Hypothalamus (tissue), 51 donors: ENCODE results near the gene FDXR.

Experiments used
- DNase-seq, 51 donors: peaks; one replicate each; lab custom pipeline; 2025; lab: John Stamatoyannopoulos, UW

Gene FDXR

DNA sequence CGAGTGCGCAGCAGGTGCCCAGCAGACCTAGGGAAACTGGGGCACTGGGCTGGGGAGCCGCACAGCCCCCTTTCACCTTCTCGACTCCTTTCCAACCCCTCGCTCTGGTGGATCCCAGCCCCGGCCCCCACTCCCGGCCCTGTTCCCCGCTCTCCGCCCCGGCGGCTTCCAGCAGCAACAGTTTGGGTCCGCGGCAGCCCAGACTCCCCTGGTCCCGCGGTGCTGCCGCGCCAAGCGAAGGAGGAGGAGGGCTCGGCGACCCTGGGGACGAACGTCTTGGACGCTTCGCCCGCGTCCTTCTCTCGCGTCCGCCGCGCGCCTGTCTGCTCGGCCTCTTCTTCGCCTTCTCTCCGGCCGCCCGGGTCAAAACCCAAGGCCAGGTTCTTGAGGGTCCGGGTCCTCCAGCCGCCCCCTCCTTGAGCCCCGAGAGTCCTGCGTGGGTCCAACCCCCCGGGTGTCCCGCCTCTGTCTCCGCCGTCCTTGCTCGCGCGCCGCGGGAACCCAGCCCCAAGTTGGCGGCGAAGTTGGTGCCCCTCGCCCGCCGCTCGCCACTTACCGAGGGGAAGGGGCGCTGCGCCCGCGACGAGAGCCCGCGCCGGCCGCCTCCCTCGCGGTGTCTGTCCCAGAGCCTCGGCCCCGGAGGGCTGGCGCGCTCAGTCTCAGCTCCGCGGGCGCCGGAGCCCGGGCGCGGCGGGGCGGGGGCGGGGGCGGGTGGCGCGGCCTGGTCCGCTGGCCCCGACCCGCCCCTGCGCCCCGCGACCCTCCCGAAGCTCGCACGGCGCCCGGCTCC lies 11.7 kb downstream of the FDXR start:
- DNase-seq = no peak

DNA sequence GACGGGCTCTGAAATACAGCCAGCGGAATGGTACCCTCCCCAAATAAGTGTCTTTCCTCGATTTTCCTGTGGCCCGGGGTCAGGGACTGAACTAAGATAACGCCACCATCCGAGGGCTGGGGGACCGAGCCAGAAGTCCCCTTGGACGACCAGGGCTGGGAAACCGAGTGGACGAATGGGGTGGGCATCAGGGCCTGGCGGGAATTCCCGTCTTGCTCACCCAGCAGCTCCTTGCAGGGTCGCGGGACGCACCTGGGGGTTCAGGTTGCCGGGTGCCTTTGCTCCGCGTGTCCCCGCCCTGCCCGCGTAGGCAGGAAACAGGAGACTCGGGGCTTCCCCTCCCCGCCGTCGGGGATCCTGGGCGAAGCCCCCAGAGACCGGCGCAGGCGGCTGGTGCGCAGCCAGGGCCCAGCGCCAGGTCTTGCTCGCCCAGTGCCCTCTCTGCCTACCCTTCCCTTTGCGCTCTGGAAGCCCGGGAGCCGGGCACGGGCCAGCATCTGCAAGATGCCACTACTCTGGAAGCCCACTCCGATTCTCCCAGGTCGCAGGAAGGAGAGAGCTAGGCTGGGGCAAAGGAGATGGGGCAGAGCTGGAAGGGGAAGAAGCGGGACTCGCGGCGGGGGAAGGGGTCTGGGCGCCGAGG lies 12.4 kb downstream of the FDXR start:
- peak in 3 of 51 donors; percentile 4 to 36 (median 23) for DNase-seq

DNA sequence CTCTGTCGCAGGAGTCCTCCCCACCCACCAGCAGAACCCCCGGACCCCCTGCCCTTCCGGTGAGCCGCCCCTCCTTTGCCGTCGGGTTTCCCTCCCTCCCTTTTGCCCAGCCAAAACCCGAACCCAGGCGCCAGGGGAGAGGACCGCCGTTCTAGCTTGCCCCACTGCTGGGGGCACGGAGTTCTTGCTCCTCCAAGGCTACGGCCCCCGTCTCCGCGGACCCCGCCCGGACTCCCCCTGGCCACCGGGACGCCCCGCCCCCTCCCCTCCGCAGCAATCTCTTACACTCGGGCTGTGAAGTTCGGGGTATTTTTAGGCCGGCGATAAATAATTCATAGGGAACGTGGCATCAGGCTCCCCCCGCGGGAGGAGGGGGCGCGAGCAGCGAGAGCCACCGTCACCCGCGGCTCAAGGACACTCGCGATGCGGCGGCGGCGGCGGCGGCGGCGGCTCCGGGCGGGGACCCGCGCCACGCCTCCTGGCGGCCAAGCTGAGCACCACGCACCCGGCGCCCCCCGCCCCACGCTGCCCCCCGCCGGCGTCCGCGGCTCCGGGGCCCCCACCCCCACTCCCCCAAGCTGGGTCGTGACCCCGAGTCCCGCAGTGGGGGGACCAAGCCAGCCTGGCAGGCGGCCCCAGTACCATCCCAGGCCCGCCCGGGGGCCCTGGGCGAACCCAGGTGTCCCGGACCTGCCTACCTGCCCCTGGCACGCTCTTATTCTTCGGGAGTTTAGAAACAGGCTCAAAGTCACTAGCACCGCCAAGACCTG lies 13.2 kb downstream of the FDXR start, which contains the start of gene GRIN2C:
Gene GRIN2C, minus strand, starts transcription at position 427 of the 770 bp plus-strand sequence. CDS start 4,793 bp downstream, outside the sequence.
- DNase-seq = peak in 4 of 51 donors; percentile 8 to 41 (median 16)

DNA sequence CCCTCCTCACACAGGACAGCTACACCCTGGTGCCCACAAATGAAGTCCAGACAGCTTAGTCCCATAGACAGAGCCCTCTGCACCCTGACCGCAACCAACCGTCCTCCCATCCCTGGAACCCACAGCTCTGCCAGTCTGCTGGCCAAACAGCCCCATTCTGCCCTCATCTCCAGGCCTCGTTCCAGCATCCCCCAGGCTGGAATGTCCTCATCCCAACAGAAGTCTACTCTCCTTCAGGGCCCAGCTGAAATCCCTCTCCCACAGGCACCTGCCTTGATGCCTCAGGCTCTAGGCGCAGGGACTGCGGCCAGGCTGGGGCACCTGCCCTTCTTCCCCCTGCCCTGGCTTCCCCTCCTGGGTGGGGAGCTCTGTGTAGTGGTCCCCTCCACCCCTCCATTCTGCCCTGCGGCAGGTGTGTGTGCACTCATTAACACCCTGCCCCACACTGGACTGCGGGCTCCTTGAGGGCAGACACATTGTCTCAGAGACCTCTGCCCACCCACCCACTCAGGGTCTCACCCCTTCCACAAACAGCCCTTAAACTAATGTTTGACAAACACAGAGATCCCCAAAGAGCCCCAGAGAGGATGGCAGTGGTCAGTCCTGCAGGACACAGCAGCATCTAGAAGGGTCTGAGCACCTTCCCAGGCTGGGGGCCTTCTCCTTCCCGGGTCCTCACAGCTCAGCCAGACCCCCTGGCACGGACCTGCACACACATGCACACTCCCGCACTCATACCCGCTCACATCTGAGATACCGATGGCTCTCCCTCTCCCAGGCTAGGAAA lies 13.9 kb downstream of the FDXR start:
- no peak for DNase-seq

DNA sequence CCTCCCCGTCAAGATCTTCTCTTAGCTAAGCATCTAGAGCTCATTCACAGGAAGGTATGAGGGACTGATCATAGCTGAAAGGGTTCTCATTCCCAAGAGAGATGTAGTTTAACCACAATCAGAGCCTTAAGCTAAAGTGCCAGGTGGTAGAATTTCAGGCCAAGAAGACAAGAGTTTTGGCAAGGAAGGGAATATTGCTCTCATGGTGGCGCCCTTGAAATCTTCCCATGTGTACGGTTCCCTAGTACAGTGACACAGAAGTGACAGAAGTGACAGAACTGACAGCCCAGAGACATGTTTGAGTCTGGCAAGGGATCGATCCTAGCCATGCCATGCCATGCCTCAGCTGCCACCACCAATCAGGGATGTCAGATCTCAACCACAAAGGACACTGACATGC lies 15.6 kb downstream of the FDXR start:
- DNase-seq = no peak

DNA sequence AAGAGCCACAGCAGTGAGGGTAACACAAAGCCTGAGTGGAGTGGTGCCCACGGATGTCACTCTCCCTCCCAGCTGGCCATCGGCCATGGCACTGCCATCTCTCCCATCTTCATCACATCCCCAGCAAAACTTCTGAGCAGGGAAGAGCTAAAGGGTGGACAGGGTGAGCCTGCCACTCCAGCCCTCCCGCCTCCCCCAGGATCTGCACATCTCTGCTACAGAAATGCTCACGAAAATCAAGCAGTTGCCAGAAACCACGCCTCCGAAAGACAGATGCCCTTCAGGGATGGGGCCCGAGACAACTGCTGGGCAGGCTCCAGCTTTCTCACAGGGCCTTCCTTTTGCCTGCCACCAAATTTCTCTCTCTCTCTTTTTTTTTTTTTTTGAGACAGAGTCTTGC lies 16.7 kb downstream of the FDXR start:
- DNase-seq = no peak

DNA sequence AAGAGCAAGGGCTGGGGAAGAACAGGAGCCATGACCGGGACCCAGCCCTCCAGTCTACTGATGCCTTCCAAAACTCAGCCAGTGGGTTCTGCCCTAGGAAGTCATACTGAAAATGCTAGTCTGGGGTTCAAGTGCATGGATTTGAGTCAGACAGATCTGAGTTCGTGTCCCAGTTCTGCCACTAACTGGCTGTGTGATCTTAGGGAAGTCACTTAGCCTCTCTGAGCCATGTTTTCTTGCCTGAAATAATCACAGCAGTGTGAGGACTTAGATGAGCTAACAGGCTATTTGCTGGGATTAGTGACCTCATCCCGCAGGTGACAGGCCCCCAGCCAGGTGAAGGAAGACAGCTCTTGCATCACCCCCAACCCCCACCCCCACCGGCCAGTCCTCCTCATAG lies 17.5 kb downstream of the FDXR start:
- DNase-seq = no peak

DNA sequence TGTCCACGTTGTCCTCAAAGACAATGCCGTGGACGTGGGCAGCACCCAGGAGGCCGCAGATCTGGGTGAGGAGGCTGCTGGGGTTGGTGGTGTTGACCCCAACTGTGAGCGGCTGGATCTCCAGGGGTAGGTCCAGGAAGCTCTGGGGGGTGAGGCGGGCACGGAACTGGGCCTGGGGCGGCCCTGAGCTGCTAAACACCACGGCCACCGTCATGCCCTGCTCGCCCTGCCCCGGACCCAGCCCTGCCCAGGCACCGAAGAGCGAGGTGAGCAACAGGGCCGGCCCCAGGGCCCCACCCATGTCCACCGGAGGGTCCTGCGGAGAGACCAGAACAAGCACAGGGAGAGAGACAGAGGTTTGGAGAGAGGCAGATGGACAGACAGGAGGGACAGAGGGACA lies 18.0 kb downstream of the FDXR start:
- no peak for DNase-seq

DNA sequence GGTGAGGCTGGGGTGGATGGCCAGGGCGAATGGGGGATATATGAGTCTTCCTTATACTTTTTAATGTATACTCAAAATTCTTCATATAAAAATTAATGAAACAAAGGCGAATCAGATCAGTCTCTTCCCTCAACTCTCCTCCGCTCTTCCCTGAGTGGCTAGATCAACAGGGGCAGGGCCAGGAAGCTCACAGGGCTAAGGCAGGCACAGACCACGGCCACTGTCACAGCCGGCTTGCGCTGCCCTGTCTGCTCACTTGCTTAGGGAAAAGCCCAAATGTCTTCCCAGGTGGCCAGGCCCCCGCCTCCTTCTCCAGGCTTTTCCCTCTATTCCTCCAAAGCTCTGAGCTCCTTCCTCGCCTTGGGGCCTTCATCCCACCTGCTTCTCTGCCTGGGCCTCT lies 19.1 kb downstream of the FDXR start:
- DNase-seq = no peak

DNA sequence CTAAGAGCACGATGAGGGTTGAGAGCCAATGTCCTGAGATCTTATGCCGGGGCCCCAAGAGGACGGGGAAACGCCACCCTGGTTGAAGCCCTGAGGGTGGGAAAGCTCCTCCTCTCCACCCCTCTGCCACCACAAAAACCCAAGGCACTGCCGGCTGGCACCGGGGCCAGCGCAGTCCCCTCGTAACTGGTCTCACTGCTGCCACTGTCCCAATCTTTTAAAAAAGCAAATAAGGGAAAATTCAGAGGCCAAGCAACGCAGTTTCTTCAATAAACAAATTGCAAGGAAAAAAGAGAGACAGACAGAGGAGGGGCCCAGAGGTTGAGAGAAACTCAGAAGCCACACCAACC lies 19.8 kb downstream of the FDXR start:
- DNase-seq = no peak

DNA sequence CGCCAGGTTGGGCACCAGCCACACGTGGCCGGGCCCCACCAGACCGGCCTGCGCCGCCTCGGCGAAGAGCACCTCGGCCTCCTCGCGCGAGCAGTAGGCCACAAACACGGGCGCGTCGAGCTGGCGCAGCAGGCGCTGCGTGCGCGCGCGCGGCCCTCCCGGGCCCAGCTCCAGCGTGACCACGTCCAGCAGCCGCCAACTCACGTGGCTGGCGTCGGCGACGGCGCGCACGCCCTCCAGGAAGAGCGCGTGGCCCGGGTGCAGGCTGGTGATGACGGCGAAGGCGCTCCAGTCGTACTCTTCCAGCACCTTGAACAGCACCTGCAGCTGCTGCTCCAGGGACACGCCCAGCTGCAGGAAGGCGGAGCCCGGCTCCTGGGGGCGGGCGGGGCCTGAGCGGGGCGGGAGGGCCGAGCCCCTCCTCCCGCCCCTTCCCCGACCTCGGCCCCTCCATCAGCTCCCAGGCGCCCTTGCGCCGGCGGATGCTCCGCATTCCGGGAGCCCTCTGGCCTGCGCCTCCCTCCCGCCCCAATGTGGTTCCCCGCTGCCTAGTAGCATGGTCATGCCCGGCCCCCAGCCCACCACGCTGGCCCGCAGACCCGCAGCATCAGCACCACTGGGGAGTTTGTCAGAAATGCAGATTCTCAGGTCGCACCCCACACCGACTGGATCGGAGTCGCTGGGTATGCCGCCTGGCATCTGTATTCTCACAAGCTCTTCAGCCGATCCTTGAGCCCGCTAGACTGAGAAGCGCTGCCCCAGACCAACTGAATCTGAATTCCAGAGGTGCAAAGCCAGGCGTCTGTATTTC lies 20.4 kb downstream of the FDXR start:
- DNase-seq = no peak

DNA sequence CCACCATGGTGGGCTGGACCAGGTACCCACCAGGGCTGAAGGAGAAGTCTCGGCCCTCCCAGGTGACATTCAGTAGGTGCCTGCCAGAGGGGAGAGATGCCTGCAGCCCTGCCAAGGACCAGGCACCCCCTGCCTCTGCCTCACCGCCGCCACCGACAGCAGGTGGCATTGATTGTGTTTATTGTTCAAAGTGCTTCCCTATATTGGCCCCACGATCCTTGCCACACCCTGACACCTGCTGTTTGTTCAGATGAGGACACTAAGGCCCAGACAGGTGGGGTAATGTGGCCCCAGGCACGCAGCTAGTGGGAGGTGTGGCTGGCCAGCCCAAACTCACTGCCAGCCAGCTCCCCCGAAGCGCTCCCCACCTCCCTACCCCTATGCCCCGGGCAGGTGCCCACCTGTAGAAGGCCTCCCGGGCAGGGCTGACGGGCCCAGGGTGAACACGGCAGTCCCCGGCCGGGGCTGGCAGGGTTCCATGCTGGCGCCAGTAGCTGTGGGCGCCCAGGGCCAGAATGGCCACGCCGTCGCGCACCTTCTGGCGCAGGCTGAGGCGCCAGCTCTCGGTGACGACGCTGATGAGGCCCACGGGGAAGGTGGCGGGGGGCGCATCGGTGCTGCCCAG lies 21.1 kb downstream of the FDXR start:
- DNase-seq = no peak

DNA sequence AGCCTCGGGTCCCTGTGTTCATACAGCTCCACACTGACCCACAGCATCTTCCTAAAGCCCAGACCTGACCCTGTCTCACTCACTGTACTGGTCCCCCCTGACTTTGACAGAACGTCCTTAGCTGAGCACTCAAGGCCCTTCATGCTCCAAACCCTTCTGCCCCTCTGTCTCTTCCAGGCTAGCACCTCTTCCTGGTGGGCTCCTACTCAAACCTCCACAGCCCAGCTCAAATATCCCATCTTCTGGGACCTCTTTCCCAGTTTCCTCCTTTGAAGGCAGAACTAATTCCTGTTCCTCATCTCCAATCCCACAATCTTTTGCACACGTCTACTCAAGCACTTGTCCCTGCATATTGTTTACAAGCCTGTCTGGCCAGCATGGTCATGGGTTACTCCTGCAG lies 21.9 kb downstream of the FDXR start:
- no peak for DNase-seq

DNA sequence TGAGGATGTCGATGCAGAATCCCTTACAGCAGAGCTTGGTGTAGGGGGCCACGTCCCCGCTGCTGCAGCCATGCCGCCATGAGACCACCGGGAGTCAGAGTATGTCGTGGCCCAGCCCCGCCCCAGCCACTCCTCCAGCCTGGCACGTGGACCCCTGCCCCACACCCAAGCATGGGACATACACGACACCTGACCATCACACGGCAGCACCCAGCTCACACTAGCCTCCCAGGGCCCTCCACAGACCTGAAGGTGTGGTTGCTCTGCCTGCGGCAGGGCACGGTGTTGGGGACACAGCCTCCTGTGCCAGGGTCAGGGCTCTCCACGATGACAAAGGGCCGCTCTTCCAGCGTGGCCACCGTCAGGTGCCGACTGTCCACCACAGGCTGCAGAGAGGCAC lies 22.5 kb downstream of the FDXR start:
- no peak for DNase-seq

DNA sequence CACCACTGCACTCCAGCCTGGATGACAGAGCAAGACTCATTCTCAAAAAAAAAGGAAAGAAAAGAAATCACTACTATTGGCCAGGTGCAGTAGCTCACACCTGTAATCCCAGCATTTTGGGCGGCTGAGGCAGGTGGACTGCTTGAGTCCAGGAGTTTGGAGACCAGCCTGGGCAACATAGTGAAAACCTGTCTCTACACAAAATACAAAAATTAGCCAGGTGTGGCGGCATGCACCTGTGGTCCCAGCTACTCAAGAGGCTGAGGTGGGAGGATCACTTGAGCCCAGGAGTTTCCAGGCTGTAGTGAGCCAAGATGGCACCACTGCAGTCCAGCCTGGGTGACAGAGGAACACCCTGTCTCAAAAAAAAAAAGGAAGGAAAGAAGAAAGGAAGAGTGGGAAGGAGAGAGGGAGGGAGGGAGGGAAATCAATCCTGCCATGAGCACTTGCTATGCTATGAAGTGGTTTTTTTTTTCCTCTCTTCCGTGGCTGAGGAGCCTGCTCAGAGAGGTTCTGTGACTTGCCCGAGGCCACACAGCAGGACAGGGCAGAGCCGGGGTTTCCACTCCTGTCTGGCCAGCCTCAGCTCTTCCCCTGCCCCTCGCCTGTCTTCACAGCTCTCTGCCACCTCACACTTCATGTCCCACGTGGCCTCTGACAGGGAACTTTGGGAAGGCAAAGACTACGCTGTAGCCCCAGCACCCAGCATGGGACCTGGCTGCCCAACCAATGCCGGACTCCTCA lies 24.0 kb downstream of the FDXR start:
- no peak for DNase-seq

DNA sequence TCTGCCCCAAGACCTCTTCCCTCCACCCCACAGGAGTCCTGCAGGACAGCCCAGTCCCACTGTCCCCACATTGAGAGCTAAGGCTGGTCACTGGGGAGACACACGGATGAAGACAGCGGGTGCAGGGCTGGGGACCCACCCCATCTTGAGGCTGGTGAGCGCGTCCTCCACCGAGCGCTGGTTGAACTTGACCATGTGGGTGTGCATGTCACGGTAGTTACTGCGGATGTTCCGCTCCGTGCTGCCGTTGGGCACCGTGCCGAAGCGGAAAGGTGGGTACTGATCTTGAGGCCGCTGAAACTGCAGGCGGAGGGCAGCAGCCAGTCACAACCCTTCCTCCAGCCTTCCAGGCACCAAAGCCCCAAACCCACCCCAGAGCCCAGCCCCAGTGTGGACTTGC lies 26.2 kb downstream of the FDXR start:
- no peak for DNase-seq

DNA sequence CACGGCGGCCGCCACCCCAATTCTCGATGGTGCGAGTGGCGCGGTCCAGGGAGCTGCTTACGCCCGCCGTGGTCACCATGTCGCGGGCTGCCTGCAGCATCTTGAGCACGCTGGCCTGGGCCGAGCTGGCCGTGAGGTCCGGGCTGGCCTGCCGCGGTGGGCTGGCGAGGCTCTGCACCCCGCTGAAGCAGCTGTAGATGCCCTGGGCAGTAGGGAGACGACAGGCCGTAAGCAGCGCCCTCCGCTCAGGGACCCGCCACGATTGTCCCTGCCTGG lies 29.5 kb downstream of the FDXR start:
- DNase-seq = no peak

DNA sequence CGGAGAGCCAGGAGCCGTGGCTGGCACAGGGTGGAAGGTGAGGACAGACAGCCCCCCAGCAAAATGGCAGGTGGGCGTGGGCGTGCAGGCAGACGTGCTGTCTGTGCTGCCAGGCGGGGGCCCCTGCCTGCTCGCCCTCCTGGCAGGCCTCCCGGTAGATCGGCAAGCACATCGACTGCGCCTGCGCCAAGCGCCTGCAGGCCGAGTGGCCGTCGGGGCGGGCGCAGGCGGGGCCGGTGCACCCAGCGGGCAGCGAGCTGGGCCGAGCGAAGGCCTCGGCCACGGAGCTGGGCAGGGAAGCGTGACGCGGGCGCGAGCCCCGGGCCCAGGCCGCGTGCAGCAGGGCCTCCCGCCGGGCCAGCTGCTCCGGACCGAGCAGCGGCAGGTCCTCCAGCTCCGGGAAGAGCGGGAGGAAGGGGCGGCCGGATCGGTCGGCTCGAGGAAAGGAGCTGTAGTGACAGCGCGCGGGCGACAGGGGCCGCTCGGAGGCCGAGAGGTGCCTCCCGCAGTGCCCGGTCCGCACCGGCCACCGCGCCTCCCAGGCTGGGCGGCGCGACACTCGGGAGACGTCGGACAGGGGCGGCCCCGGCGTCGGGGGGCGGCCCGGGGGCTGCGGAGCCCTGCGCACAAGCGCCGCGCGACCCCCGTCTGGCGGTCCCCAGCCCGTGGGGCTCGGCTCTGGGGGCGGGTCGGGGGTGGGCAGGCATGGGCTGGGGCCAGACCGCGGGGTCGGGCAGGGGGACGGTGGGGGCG lies 30.0 kb downstream of the FDXR start:
- DNase-seq = peak in 46 of 51 donors; percentile 18 to 84 (median 65)
